SKM-1 (cell line): Measurements from ENCODE around the gene BMF.
"Not testable (repeated sequence)": the region's sequence is repeated elsewhere in the genome, so short reads cannot be mapped to it uniquely, and the experiment has no call there.

Source experiments
- DNase-seq: peaks from one replicate; lab custom pipeline; 2025; ENCODE audit not compliant: unreplicated experiment; lab: John Stamatoyannopoulos, UW

Gene BMF

DNA sequence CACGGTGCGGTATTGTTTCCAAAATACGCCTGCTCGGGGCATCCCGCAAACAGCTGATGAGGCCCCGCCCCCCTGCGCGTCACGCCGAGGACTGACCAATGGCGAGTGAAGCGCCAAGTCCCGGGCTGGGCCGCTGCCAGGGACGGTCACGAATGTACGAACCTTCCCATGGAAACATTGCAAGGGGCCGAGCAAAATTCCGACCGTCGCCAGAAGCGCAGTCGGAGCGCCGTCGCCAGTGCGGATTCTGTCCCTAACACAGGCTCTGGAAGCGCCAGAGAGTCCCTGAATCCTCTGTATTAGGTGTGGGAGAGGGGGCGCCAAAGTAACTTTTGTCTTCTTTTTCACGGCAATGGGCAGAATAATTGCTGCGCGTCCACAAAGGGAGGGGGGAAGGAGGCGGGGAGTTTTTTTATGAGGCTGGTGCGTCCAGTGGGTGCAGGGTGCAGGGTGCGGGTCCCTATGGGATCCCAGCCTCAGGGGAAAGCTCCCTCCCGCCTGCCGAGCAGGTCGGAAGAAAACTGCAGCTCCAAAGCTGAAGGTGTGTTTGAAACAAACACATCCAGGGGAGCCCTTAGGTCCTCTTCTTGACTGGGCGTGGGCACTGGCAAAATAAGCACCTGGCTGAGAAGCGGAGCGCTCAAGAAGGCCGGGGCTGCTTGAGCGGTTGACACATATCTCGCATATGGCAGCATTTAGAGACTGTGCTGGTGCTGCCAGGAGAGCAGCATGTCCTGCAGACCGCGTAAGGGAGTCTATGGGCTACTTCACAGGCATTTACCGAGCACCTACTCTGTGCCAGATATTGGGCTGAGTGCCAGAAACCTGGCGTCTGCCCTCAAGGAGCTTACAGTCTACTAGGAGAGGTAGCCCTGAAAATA lies at the start of gene BMF:
BMF (minus strand) TSS at position 25 of the 881 bp plus-strand sequence. CDS start 2,793 bp downstream, outside the sequence.
- DNase-seq, result peak; percentile 96

- peak; percentile 30 for DNase-seq
These were observed 49.2 kb upstream of the BMF start for GRCh38 chr15:40157778-40158447.

DNA sequence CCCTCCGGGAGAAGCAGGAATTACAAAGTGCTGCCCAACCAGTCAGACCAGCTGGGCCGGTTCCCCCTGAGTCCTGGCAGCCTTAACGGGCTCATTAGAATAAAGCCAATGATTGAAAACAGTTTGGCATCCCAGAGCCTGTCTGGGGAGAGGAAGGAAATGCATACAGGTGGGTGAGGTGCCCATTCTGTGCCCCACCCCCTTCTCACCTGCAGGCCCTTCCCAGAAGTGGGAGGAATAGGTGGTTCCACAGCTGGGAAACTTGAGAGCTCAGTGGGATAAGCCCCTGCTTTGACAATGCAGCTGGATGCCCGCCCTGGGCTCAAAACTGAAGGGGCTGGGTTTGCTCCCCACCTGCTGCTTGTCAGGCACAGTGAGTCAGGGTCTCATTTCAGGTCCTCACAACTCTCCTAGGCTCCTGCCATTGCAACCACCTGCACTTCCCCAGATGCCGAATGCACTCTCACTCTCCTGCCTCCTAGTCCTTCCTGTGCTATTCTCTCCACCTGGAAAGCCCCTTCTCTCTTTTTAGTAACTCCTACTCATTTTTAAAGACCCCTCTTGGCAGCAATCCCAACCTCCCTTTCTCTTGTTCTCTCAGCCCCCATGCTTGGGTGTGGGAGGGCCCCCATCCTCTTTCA lies 46.7 kb upstream of the BMF start:
- no peak for DNase-seq

DNA sequence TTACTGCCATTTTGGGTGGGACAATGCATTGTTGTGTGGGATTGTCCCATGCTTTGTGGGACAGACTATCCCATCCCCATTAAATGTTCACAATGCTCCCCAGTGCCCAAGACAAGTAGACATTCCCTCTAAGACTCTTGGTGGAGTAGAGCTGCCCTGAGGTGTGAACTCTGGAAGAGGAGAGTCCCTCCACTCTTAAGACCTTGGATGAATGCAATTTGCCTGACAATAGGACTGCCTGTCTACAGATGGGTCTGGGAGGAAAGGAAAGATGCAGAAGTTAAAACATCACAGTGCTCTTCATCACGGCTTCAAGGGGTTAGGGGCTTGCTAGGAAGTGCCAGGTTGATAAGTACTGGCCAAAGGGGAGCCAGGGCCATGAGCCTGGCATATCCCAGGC lies 46.1 kb upstream of the BMF start:
- DNase-seq, result not testable (repeated sequence)

GRCh38 chr15:40151991-40152390 lies 43.3 kb upstream of the BMF start:
- DNase-seq, result no peak

DNA sequence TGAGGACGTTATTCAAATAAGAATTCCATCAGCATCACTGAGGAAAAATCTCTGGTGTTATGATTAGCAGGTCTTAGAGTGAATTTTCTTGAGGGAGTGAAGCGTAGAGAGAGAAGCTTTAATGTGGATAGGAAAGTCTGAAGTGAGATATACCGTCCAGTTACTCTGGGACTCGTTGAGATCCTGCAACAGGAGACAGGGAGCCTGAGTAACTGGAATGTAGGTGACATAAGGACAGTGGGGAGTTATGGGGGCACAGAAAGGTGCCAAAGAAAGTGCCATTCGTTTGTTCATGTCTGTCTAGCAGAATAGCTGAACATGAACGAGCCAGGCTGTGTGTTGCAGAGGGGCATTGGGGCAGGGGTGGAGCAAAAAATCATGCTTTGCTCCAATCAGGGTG lies 42.8 kb upstream of the BMF start:
- no peak for DNase-seq

GRCh38 chr15:40150163-40150925 lies 41.7 kb upstream of the BMF start:
- no peak for DNase-seq

DNA sequence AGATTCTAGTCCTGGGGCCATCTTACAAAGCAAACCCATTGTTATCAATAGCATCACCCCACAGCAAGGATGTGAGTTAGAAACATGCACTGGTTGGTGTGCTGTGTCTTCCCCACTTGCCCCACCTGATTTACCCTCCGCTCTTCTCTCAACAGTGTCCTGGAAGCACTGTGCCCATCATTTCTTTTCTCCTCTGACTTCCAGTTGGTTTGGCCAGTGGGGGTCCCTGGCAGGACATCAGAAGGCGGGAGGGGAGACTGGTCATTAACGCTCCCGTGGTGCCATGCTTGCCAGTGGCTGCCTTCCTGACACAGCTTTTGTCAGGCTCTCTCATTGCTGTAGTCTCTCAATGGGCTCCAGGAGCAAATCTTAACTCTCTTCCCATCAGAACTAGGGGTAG lies 40.7 kb upstream of the BMF start:
- DNase-seq, result no peak

GRCh38 chr15:40146037-40146436 lies 37.4 kb upstream of the BMF start:
- no peak for DNase-seq

GRCh38 chr15:40142428-40142827 lies 33.7 kb upstream of the BMF start:
- no peak for DNase-seq

GRCh38 chr15:40138201-40138570 lies 29.5 kb upstream of the BMF start:
- DNase-seq, result not testable (repeated sequence)

DNA sequence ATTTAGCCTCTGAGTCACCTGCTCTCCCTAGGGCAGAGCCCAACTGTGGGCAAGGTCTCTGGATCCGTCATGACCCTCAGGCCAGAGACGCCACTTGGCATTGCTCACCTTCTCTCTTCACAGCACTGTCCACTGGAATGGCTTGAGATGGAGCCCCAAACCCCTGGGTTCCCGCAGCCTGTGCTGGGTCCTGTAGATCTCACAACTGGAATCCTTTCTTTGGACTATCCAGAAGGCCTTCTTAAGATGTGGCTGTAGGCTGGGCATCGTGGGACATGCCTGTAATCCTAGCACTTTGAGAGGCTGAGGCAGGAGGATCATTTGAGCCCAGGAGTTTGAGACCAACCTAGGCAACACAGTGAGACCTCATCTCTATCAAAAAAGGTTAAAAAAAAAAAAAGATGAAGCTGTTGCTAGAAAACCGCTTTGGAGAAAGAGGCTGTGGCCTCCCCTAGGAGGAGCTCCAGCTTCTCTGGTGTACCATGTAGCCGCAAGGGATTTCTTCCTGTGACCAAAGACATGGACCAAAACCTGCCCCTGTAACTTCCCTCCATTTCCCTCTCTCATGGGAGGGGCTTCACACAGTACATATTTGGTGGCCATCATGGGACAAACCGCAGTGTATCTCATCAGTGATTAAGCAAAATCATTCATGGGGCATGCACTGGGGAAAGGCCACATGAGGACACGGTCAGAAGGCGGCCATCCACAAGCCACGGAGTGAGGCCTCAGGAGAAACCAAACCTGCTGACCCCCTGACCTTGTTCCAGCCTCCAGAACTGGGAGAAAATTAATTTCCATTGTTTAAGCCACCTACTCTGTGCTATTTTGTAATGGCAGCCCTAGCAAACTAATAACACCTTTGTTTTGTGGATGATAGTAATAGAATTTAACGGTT lies 28.9 kb upstream of the BMF start:
- no peak for DNase-seq

DNA sequence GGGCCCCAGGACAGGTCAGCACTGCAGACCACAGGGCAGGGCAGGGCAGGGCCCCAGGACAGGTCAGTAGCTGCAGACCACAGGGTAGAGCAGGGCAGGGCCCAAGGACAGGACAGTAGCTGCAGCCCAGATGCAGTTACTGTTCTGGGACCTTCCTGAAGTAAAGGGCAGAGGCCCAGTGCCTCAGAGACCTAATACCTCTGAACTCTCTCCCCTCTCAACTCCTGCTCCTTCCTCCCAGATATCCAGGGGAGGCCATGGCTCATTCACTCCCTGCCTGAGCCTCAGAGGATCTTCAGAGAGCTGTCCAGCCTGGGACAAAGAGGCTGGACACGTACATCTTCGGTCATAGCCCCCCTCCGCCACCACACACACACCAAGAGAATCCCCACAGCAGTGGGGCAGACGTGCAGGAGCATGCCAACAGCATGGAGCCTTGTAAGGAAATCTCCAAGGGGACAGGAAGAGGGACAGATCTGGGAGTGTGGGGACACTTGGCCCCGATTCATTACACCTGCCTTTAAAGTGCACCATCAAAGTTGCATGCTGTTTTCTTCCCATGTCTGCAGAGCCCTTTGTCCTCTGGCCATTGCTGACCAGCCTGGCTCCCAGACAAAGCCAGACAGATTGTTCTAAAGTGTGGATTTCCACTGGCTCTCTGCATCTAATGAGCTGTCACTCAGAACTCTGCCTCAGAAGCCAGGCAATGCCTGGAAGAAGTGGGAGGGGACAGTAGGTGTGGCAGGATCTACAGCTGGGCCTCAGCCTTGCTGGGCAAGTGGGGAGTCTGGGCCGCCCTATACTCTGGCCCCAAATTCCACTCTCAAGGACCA lies 28.0 kb upstream of the BMF start:
- no peak for DNase-seq

DNA sequence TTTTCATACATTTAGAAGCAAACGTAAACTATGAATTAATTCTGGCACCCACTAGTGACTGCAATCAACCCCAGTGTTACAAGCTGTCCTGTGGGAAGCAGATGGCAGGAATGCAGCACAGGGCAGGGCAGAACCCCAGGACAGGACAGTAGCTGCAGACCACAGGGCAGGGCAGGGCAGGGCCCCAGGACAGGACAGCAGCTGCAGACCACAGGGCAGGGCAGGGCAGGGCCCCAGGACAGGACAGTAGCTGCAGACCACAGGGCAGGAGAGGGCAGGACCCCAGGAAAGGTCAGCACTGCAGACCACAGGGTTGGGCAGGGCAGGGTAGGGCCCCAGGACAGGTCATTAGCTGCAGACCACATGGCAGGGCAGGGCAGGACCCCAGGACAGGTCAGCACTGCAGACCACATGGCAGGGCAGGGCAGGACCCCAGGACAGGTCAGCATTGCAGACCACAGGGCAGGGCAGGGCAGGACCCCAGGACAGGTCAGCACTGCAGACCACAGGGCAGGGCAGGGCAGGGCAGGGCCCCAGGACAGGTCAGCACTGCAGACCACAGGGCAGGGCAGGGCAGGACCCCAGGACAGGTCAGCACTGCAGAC lies 27.3 kb upstream of the BMF start:
- not testable (repeated sequence) for DNase-seq

DNA sequence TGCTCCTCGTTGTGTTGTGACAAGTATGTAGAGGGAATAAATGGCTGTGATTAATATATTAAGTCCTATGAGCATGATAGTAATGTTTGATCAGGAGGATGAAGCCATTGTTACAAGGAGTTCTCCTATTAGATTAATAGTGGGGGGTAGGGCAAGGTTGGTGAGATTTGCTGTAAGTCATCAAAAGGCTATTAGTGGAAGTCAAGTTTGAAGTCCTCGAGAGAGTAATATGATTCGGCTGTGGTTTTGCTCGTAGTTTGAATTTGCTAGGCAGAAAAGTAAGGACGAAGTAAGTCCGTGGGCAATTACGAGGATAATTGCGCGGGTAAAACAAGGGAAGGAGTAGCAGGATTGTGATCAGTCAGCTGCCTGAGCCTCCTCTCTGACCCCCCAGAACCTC lies 26.2 kb upstream of the BMF start:
- no peak for DNase-seq

GRCh38 chr15:40133544-40133943 lies 24.9 kb upstream of the BMF start:
- no peak for DNase-seq

GRCh38 chr15:40130799-40131502 lies 22.3 kb upstream of the BMF start:
- no peak for DNase-seq

- DNase-seq, result no peak
These were observed 21.4 kb upstream of the BMF start for GRCh38 chr15:40130118-40130517.
